Brain microvascular endothelial cell (primary cell): ENCODE data around the gene SOD1.
"Not testable (repeated sequence)": the region's sequence is repeated elsewhere in the genome, so short reads cannot be mapped to it uniquely, and the experiment has no call there.

Experiments used
- DNase-seq: peaks from one replicate; pipeline ENCODE4 v3.0.0-alpha.2; 2020
- H3K27ac ChIP-seq: fragments of 250-450 bp; sonication (Bioruptor Pico); 2 replicates; pipeline ENCODE4 v1.5.1; 2020; ENCODE audit warnings: mild to moderate bottlenecking, moderate library complexity
- H3K27me3 ChIP-seq: fragments of 250-450 bp; sonication (Bioruptor Pico); replicated peaks from 2 replicates; pipeline ENCODE4 v1.5.1; 2020; ENCODE audit warnings: mild to moderate bottlenecking
- H3K36me3 ChIP-seq: fragments of 250-450 bp; sonication (Bioruptor Pico); replicated peaks from 2 replicates; pipeline ENCODE4 v1.5.1; 2020; ENCODE audit warnings: mild to moderate bottlenecking
- H3K4me3 ChIP-seq: 2 replicates; pipeline ENCODE4 v1.5.1; 2011; ENCODE audit warnings: low read depth, mild to moderate bottlenecking, control low read depth, low read length, moderate library complexity
- CTCF ChIP-seq: IDR thresholded peaks from 2 replicates; pipeline ENCODE4 v1.5.1; 2011; ENCODE audit warnings: low read depth, mild to moderate bottlenecking, moderate library complexity, low read length, control low read depth, inconsistent platforms; ENCODE audit errors: missing control alignments
- in situ Hi-C: cut with HindIII; loops from 2 replicates; pipeline ENCODE4 v1.10.0; 2017; ENCODE audit warnings: low sequenced_read_pairs, low pct_ligation_motif_present

SOD1 gene

DNA sequence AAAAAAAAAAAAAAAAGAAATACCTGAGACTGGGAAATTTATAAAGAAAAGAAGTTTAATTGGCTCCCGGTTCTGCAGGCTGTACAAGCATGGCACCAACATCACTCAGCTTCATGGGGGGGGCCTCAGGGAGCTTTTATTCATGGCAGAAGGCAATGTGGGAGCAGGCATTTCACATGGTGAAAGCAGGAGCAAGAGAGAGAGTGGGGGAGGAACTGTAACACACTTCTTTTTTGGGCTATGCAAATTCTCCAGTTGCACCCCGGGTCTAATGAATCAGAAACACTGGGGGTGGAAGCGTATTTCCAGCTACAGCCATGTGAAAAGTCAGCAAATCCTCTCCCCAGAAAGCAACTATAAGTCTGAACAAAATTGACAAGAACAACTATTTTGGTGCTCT is 11.8 kb upstream of the SOD1 start:
- H3K27ac ChIP-seq = no peak overlapping the region

DNA sequence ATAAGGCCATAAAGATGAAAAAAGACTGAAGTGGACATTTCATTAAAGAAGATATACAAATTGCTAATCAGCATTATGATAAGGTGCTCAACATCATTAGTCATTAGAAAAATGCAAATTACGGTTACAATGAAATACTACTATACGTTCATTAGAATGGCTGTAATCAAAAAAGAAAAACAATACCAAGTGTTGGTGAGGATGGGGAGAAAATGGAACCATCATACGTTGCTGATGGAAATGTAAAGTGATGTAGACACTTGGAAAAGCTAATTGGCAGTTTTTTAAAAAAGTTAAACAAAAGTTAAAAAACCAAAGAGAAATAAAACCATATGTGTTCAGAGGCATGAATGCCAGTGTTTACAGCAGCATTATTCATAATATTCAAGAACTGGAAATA is 8.6 kb upstream of the SOD1 start:
- Histone ChIP-seq H3K4me3 (no peak overlapping the region), H3K27me3 (no peaks in the 10 kb centered on the region), H3K27ac (no peak overlapping the region), H3K36me3 (no peaks in the 10 kb centered on the region)
- TF ChIP-seq CTCF = no peak
- DNase-seq = no peak
- in situ Hi-C loops = no loop called here

More for the DNA sequence above, 11.8 kb upstream of the SOD1 start:
- no peak for DNase-seq
- Histone ChIP-seq H3K4me3 (no peak overlapping the region), H3K36me3 (no peaks in the 10 kb centered on the region), H3K27me3 (no peaks in the 10 kb centered on the region)
- no peak for TF ChIP-seq CTCF
- in situ Hi-C loops = no loop called here

DNA sequence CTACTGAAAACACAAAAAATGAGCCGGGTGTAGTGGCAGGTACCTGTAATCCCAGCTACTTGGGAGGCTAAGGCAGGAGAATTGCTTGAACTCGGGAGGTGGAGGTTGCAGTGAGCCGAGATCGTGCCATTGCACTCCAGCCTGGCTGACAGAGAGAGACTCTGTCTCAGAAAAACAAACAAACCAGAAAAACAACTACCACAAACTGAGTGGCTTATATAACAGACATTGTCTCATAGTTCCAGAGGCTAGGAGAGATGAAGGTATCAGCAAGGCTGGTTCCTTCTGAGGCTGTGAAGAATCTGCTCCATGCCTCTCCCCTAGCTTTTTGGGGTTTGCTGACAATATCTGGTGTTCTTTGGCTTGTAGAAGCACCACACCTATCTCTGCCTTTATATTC is 8.0 kb upstream of the SOD1 start:
- DNase-seq, H3K27ac ChIP-seq, H3K36me3 ChIP-seq, in situ Hi-C loops, H3K27me3 ChIP-seq, H3K4me3 ChIP-seq: not testable (repeated sequence)

GRCh38 chr21:31654340-31654739 is 5.2 kb upstream of the SOD1 start:
- H3K27me3 ChIP-seq = no peaks in the 10 kb centered on the region
- H3K36me3 ChIP-seq = no peaks in the 10 kb centered on the region
- DNase-seq = no peak
- no peak overlapping the region for H3K4me3 ChIP-seq
- TF ChIP-seq CTCF = no peak
- H3K27ac ChIP-seq = no peak overlapping the region
- in situ Hi-C loops = no loop called here

DNA sequence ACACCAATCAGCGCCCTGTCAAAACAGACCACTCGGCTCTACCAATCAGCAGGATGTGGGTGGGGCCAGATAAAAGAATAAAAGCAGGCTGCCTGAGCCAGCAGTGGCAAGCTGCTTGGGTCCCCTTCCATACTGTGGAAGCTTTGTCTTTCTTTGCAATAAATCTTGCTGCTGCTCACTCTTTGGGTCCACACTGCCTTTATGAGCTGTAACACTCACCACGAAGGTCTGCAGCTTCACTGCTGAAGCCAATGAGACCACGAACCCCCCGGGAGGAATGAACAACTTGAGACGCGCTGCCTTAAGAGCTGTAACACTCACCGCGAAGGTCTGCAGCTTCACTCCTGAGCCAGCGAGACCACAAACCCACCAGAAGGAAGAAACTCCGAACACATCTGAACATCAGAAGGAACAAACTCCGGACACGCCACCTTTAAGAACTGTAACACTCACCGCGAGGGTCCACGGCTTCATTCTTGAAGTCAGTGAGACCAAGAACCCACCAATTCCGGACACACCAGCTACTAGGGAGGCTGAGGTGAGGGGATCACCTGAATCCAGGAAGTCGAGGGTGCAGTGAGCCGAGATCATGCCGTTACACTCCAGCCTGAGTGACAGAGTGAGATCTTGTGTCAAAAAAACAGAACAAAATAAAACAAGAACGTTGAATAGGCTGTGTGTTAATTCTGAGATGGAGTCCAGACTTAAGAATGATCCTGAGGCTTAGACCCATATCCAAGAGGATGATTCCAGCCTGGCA is 4.5 kb upstream of the SOD1 start:
- H3K4me3 ChIP-seq, in situ Hi-C loops, H3K27ac ChIP-seq, DNase-seq, H3K36me3 ChIP-seq, H3K27me3 ChIP-seq: not testable (repeated sequence)

- DNase-seq = no peak
- Histone ChIP-seq H3K27ac (no peak overlapping the region), H3K4me3 (no peak overlapping the region), H3K36me3 (peaks cover 2% of the 10 kb centered on the region), H3K27me3 (no peaks in the 10 kb centered on the region)
- in situ Hi-C loops = no loop called here
- no peak for TF ChIP-seq CTCF
These were observed 3.0 kb upstream of the SOD1 start for GRCh38 chr21:31656199-31657095.
